NCI-H345 (cell line): ENCODE results near the gene CIB4.
"Not testable (repeated sequence)": the region's sequence is repeated elsewhere in the genome, so short reads cannot be mapped to it uniquely, and the experiment has no call there.

Experiments used
- DNase-seq: peaks from one replicate; lab custom pipeline; 2025; lab: John Stamatoyannopoulos, UW

Gene CIB4

GRCh38 chr2:26568076-26568890 lies 72.9 kb downstream of the CIB4 start:
- no peak for DNase-seq

GRCh38 chr2:26567534-26567933 lies 73.6 kb downstream of the CIB4 start:
- no peak for DNase-seq

- DNase-seq = not testable (repeated sequence)
Observed at GRCh38 chr2:26566731-26567130, 74.4 kb downstream of the CIB4 start.

- no peak for DNase-seq
Observed at GRCh38 chr2:26566081-26566375, 75.1 kb downstream of the CIB4 start.

- DNase-seq = no peak
Observed at GRCh38 chr2:26564121-26564644, 77.0 kb downstream of the CIB4 start.

GRCh38 chr2:26563686-26564085 lies 77.5 kb downstream of the CIB4 start:
- no peak for DNase-seq

GRCh38 chr2:26562811-26563645 lies 78.1 kb downstream of the CIB4 start:
- DNase-seq = peak; percentile 57

GRCh38 chr2:26561918-26562810 lies 79.0 kb downstream of the CIB4 start:
- DNase-seq = peak; percentile 82

GRCh38 chr2:26561376-26561775 lies 79.8 kb downstream of the CIB4 start:
- DNase-seq = no peak

- no peak for DNase-seq
Observed at GRCh38 chr2:26560892-26561291, 80.3 kb downstream of the CIB4 start.

- DNase-seq = no peak
Observed at GRCh38 chr2:26559556-26559955, 81.6 kb downstream of the CIB4 start.

- no peak for DNase-seq
Observed at GRCh38 chr2:26559044-26559405, 82.1 kb downstream of the CIB4 start.

- no peak for DNase-seq
Observed at GRCh38 chr2:26558271-26559043, 82.7 kb downstream of the CIB4 start.

- no peak for DNase-seq
Observed at GRCh38 chr2:26557244-26557925, 83.8 kb downstream of the CIB4 start.

- peak; percentile 35 for DNase-seq
Observed at GRCh38 chr2:26556309-26557243, 84.6 kb downstream of the CIB4 start.

- DNase-seq = no peak
Observed at GRCh38 chr2:26555246-26556133, 85.7 kb downstream of the CIB4 start.

GRCh38 chr2:26552641-26553374 lies 88.4 kb downstream of the CIB4 start:
- no peak for DNase-seq
